HepG2 (cell line): ENCODE data around the gene KIF3C.

Experiments used
- CEBPB ChIP-seq: IDR thresholded peaks from 2 replicates; pipeline ENCODE4 v1.6.1; 2011; ENCODE audit warnings: low read depth, low read length, improper control_type of control experiment, borderline replicate concordance
- CTCF ChIP-seq: sonication (generic); formaldehyde crosslinking; IDR thresholded peaks from 2 replicates; pipeline ENCODE4 v1.5.0; 2020; ENCODE audit warnings: mild to moderate bottlenecking, missing genetic modification reagents, moderate library complexity
- E2F5 ChIP-seq: sonication (generic); formaldehyde crosslinking; conservative IDR thresholded peaks from 2 replicates; pipeline ENCODE4 v1.4.0; 2020; ENCODE audit warnings: missing genetic modification reagents
- KDM5A ChIP-seq: fragments of 200-600 bp; sonication (generic); IDR thresholded peaks from 2 replicates; pipeline ENCODE4 v1.7.0; 2018; ENCODE audit warnings: antibody characterized with exemption, mild to moderate bottlenecking, low read length, borderline replicate concordance
- MAFK ChIP-seq, 2 experiments: IDR thresholded peaks in 1 of 2; conservative IDR thresholded peaks in 1 of 2; 2 replicates each; pipeline ENCODE4 v1.6.1; 2011; ENCODE audit warnings: improper control_type of control experiment in 2 of 2, low read length in 2 of 2
- NCOA1 ChIP-seq: sonication (generic); formaldehyde crosslinking; IDR thresholded peaks from 2 replicates; pipeline ENCODE4 v1.9.0; 2021; ENCODE audit warnings: missing genetic modification reagents
- PRPF4 ChIP-seq: fragments of 200-400 bp; formaldehyde crosslinking; IDR thresholded peaks from 2 replicates; pipeline ENCODE4 v1.6.1; 2016; ENCODE audit warnings: low read length, low read depth; ENCODE audit not compliant: poor library complexity, severe bottlenecking
- YY1 ChIP-seq: IDR thresholded peaks from 2 replicates; pipeline ENCODE4 v1.6.1; 2011; ENCODE audit warnings: low read length, low read depth, moderate library complexity, mild to moderate bottlenecking; ENCODE audit not compliant: insufficient read depth, insufficient replicate concordance
- ZFP36L2 ChIP-seq: sonication (generic); formaldehyde crosslinking; IDR thresholded peaks from 2 replicates; pipeline ENCODE4 v1.4.0; 2020; ENCODE audit warnings: missing genetic modification reagents
- ZNF20 ChIP-seq: sonication (generic); formaldehyde crosslinking; IDR thresholded peaks from 2 replicates; pipeline ENCODE4 v1.4.0; 2020; ENCODE audit warnings: mild to moderate bottlenecking, moderate library complexity, missing genetic modification reagents
- ZNF773 ChIP-seq: sonication (generic); formaldehyde crosslinking; IDR thresholded peaks from 2 replicates; pipeline ENCODE4 v1.4.0; 2020; ENCODE audit warnings: missing genetic modification reagents, borderline replicate concordance
- ZNF841 ChIP-seq: sonication (generic); formaldehyde crosslinking; IDR thresholded peaks from 2 replicates; pipeline ENCODE4 v1.8.1; 2023; ENCODE audit warnings: missing genetic modification reagents, borderline replicate concordance

- no peak for TF ChIP-seq CTCF (CRISPR knock-in tag)
- TF ChIP-seq KDM5A = no peak
- TF ChIP-seq E2F5 = no peak
- no peak for TF ChIP-seq YY1
- TF ChIP-seq NCOA1 (CRISPR knock-in tag) = no peak
- no peak for TF ChIP-seq ZNF773
- no peak for TF ChIP-seq ZNF841 (CRISPR knock-in tag)
- no peak for TF ChIP-seq CEBPB
- TF ChIP-seq PRPF4 = no peak
- no peak for TF ChIP-seq ZFP36L2
- no peak for TF ChIP-seq ZNF20 (CRISPR knock-in tag)
- no peak for TF ChIP-seq MAFK (conservative IDR thresholded peaks at IDR 0.05 in 1 of 2, IDR thresholded peaks at IDR 0.05 in 1 of 2; ENCODE audit: low read length in 2 of 2)
Observed at GRCh38 chr2:25960920-25961319, 21.4 kb downstream of the KIF3C start.
